ENCODE measurements around the gene GPR15LG.
"Not testable (repeated sequence)": the region's sequence is repeated elsewhere in the genome, so short reads cannot be mapped to it uniquely, and the experiment has no call there.

Gene GPR15LG

GRCh38 chr10:84171700-84172466 lies 1.7 kb upstream of the GPR15LG start:
- H3K27ac ChIP-seq; H3K27me3 ChIP-seq (replicated peaks); H3K4me3 ChIP-seq (ENCODE audit: low read depth, low read length); in situ Hi-C loops (cut with HindIII; ENCODE audit: low pct_ligation_motif_present, low sequenced_read_pairs); DNase-seq; H3K36me3 ChIP-seq (replicated peaks): not testable (repeated sequence)

DNA sequence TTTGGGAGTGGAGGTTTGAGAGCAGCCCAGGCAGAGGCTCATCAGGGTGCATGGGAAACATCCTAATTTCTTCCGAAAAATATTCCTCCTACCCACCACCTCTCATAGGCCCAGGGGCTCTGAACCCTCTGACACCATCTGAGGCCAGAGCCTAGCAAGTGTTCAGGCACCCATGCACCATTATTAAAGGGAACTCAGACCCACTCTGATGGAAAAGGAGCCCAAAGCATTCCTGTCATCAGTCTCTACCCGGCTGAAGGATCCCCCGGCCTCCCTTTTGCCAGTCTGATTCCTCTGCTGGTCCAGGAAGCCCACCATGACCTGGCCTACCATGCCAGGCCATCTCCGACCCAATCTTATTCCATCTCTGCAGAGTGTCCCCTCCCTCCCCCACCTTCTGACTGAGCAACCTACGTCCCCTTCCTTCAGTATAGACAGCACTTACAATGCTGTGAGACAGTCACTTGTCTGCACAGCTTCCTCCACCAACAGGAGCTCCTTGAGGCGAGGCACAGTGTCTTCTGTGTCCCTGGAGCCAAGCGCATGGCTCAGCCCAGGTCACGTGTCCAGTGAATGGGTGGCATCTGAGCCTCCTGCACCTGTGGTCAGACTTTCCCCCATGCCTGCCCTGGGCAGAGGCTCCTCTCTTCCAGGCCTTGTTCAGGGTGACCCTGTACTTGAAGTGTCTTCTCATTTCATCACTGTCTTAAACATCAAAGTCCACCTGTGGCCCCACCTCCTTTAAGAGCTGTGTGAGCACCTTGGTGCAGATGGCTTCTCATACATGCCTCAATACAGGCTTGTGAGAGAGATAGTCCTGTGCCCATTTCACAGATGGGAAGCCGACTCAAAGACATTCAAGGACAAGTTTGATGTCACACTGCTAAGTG lies 889 bp upstream of the GPR15LG start:
- no peak overlapping the region for H3K27ac ChIP-seq

GRCh38 chr10:84175436-84175835 lies 1.8 kb downstream of the GPR15LG start:
- no peak overlapping the region for H3K4me3 ChIP-seq (ENCODE audit: low read depth, low read length)
- in situ Hi-C loops (cut with HindIII; ENCODE audit: low pct_ligation_motif_present, low sequenced_read_pairs) = no loop called here
- TF ChIP-seq, protein P1, sequence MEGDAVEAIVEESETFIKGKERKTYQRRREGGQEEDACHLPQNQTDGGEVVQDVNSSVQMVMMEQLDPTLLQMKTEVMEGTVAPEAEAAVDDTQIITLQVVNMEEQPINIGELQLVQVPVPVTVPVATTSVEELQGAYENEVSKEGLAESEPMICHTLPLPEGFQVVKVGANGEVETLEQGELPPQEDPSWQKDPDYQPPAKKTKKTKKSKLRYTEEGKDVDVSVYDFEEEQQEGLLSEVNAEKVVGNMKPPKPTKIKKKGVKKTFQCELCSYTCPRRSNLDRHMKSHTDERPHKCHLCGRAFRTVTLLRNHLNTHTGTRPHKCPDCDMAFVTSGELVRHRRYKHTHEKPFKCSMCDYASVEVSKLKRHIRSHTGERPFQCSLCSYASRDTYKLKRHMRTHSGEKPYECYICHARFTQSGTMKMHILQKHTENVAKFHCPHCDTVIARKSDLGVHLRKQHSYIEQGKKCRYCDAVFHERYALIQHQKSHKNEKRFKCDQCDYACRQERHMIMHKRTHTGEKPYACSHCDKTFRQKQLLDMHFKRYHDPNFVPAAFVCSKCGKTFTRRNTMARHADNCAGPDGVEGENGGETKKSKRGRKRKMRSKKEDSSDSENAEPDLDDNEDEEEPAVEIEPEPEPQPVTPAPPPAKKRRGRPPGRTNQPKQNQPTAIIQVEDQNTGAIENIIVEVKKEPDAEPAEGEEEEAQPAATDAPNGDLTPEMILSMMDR (IDR thresholded peaks at IDR 0.05; ENCODE audit: low read depth, low read length, missing control alignments) = no peak
- no peak for DNase-seq
- H3K36me3 ChIP-seq (replicated peaks) = no peaks in the 10 kb centered on the region
- no peak overlapping the region for H3K27ac ChIP-seq
- H3K27me3 ChIP-seq (replicated peaks) = no peaks in the 10 kb centered on the region

More for the DNA sequence above, 889 bp upstream of the GPR15LG start:
- no peak overlapping the region for H3K4me3 ChIP-seq (ENCODE audit: low read depth, low read length)
- TF ChIP-seq, protein P1 (IDR thresholded peaks at IDR 0.05; ENCODE audit: low read depth, low read length, missing control alignments) = no peak
- DNase-seq = no peak
- in situ Hi-C loops (cut with HindIII; ENCODE audit: low pct_ligation_motif_present, low sequenced_read_pairs) = no loop called here
- no peaks in the 10 kb centered on the region for H3K27me3 ChIP-seq (replicated peaks)
- H3K36me3 ChIP-seq (replicated peaks) = no peaks in the 10 kb centered on the region

GRCh38 chr10:84176351-84176750 lies 2.8 kb downstream of the GPR15LG start:
- no peak for DNase-seq
- Histone ChIP-seq H3K27ac (no peak overlapping the region), H3K36me3 (replicated peaks) (no peaks in the 10 kb centered on the region), H3K27me3 (replicated peaks) (no peaks in the 10 kb centered on the region), H3K4me3 (ENCODE audit: low read depth, low read length) (no peak overlapping the region)
- TF ChIP-seq, protein P1 (IDR thresholded peaks at IDR 0.05; ENCODE audit: low read depth, low read length, missing control alignments) = no peak
- in situ Hi-C loops (cut with HindIII; ENCODE audit: low pct_ligation_motif_present, low sequenced_read_pairs) = no loop called here

DNA sequence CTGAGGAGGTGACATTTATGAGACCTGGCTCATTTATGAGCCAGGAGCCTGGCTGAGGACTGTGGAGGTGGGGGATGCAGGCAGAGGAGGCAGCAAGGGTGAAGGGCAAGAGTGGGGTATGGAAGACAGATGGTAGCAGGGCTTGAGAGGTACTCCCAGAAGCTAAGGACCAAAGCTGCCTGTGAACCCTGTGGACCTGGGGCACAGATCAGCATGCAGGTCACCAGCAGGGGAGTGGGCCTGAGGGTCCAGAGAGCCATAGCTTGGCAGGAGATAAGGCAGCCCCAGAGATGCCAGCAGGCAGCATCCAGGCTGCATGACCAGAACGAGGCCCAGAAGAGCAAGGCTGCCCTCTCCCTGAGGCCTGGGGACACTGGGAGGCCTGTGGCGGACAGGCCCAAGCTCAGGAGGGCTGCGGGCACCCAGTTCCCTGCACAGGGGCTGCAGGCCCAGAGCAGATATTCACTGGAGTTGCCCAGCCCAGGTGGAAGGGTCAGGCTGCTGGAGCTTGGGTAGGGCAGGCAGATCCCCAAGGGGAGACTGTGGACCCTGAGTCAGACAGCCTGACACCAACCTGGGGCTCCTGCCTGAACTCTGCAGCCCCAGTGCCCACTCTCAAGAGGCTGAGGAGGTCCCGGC lies 3.4 kb downstream of the GPR15LG start:
- no peaks in the 10 kb centered on the region for H3K36me3 ChIP-seq (replicated peaks)
- no peak overlapping the region for H3K27ac ChIP-seq
- H3K4me3 ChIP-seq (ENCODE audit: low read depth, low read length) = no peak overlapping the region
- TF ChIP-seq, protein P1 (IDR thresholded peaks at IDR 0.05; ENCODE audit: low read depth, low read length, missing control alignments) = no peak
- no peaks in the 10 kb centered on the region for H3K27me3 ChIP-seq (replicated peaks)
- in situ Hi-C loops (cut with HindIII; ENCODE audit: low pct_ligation_motif_present, low sequenced_read_pairs) = no loop called here
- no peak for DNase-seq
